GM19193 (cell line): Measurements from ENCODE around the gene ZNF107.

ENCODE experiments used
- POLR2A ChIP-seq: IDR thresholded peaks from 4 replicates; pipeline ENCODE4 v1.6.1; 2011; ENCODE audit not compliant: insufficient read depth, insufficient read length; ENCODE audit errors: extremely low read depth

Gene ZNF107

DNA sequence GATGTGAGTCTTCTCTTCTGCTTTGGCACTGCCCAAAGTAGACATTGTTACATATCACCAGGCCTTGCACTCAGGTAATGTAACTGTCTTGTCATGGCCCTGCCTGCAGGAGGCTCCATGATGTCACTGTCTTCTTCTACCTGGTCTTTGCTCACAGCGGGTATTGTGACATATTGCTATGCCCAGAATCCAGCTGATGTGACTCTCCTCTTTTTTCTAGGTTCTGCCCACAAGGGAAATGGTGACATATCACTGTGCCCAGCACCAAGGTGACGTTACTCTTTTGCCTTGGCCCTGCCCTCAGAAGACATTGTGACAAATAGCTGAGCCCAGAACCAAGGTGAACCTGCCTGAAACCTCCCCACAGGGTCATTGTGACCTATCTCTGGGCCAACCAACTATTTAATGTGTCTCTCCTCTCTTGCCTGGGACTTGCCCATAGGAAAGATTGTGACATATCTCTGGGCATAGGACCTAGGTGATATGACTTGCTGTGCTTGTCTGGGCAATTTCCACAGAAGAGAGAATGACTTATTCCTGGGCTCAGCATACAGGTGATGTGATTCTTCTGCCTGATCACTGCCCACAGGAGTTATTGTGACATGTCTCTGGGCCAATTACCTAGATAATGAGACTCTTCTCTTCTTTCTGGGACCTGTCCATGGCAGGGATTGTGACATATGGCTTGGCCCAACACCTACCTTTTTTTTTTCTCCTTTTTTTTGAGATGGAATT, 26.5 kb upstream of the ZNF107 start:
- TF ChIP-seq POLR2A: no peak

DNA sequence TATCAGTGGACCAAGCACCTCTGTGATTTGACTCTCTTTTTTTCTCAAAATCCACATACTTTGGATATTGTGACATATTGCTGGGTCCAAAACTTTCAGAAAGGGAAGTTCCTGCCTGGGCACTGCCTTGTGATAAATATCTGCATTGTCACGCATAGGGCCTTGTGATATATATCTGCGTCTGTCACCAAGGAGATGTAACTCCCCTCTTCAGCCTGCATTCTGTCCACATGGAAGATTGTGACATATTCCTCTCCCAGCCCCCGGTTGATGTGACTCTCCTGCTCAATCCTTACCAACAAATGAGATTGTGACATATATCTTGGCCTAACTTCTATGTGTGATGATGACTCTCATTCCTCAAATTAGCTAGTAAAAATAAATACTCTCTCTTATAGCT, 25.4 kb upstream of the ZNF107 start:
- TF ChIP-seq POLR2A: no peak

DNA sequence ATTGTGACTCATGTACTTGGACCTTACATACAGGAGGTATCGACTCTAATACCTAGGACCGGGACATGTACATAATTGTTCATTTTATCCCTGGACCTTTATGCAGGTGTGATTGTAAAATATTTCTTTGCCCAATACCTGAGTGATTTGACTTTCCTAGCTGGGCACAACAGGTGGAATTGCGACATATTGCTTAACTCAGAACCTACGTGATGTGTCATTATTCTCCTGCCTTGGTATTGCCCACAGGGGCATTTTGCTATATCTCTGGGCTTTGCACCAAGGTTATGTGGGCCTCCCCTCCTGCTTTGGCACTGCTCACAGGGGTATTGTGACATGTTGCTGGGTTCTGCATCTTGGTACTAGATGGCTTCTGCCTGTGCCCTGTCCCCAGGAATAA, 23.9 kb upstream of the ZNF107 start:
- TF ChIP-seq POLR2A: no peak

DNA sequence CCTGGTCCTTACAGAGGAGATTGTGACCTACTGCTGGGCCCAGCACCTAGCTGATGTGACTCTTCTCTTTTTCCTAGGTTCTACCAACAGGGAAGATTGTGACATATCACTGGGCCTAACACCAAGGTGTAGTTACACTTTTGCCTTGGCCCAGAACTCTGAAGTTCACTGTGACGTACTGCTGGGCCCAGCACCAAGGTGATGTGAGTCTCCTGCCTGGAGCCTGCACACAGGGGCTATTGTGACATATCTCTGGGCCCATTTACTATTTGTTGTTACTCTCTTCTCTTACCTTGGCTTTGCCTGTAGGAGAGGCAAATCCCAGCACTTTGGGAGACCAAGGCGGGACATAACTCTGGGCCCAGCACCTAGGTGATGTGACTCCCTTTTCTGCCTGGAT, 23.1 kb upstream of the ZNF107 start:
- TF ChIP-seq POLR2A: no peak

DNA sequence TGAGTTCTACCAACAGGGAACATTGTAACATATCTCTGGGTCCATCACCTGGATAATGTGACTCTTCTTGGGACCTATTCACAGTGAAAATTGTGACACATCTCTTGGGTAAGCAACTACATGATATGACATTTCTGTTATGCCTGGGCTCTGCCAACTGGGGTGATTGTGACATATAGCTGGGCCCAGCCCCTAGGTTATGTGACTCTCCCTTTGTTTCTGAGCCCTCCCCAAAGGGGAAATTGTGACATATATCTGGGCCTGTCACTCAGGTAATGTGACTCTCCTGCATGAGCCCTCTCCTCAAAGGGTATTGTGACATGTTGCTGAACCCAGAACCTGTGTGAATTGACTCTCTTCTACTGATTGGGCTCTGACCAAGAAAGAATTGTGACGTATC, 22.4 kb upstream of the ZNF107 start:
- TF ChIP-seq POLR2A: no peak

DNA sequence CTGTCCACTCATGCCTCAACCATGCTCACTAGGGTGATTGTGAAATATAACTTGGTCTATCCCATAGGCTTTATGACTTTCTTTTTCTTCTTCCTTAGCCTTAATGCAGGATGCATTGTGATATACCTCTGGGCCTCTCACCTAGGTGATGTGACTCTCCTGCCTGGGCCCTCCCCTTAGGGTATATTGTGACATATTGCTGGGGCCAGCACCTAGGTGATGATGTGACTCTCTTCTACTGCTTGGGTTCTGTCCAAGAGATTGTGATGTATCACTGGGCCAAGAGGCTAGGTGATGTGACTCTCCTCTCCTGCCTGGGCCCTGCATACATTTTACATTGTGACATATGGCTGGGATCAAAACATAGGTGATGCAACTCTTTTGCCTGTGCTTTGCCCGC, 14.7 kb upstream of the ZNF107 start:
- no peak for TF ChIP-seq POLR2A

DNA sequence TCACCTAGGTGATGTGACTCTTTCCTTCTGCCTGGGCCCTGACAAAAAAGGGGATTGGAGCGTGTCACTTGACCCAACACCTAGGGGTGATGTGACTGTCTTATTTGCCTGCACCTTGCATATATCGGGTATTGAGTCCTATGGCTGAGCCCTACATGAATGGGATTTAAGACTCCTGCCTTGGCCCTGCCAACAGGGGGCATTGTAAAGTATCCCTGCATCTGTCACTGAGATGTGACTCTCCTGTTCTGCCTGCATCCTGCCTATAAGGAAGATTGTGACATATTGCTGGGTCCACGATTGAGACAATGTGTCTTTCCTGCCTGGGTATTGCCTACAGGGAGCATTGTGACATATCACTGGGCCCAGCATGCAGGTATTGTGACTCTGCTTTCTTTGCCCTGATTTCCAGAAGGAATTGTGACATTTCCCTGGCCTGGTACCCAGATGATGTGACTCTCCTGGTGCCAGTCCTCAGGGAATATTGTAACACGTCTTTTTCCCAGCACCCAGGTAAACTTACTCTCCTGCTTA, 14.2 kb upstream of the ZNF107 start:
- TF ChIP-seq POLR2A: no peak

DNA sequence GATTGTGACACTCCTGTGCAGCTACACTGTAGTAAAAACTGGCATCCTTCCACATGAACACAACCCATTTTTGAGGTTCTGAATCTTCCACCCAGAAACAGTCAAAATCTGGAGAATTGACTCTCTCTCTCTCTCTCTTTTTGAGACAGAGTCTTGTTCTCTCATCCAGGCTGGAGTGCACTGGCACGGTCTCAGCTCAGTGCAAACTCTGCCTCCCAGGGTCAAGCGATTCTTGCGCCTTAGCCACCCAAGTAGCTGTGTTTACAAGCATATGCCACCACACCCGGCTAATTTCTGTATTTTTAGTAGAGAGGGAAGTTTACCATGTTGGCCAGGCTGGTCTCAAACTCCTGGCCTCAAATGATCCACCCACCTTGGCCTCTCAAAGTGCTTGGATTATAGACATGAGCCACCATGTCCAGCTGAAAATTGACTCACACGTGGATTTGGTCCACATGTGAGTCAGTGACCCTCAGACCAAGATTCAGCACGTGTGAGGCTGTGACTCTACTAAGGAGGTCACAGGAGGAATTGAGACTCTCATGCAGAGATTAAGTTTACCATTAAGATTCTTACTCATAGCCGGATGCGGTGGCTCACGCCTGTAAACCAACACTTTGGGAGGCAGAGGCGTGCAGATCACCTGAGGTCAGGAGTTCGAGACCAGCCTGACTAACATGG, 12.1 kb upstream of the ZNF107 start:
- no peak for TF ChIP-seq POLR2A

DNA sequence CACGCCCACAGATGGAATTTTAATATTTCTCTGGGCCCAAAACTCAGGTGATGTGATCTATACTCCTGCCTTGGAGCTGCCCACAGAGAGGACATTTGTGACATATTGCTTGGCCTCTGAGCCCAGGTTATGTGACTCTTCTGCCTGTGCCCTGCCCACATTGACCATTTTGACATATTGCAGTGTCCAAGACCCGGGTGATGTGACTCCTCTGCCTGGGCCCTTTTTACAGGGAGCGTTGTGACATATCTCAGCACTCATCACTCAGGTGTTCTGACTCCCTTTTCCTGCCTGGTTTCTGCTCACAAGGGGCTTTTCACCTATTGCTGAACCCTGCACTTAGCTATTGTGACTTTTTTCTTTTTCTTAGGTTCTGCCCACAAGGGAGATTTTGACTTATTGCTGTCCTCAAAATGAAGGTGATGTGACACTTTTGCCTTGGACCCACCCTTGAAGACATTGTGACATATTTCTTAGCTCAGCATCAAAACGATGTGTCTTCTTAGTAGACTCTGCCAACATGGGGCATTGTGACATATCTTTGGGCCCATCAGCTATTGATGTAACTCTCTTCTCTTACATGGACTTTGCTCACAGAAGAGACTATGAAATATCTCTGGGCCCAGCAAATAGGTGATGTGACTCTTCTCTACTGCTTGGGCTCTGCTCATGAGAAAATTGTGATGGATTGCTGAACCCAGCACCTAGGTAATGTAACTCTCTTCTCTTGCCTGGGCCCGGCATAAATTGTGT, 11.0 kb upstream of the ZNF107 start:
- no peak for TF ChIP-seq POLR2A

DNA sequence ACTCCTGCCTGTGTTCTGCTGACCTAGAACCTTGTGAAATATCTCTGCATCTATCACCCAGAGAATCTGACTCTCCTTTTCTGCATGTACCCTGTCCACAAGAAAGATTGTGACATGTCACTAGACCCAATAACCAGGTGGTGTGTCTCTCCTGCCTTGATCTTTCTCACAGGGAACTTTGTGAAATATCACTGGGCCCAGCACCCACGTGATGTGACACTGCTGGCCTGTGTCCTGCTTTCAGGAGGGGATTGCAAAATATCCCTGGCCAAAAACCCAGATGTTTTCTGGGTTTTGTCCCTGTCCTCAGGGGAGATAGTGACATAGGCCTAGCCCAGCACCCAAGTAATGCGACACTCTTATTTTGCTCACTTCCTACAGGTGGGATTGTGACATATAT, 10.1 kb upstream of the ZNF107 start:
- no peak for TF ChIP-seq POLR2A

DNA sequence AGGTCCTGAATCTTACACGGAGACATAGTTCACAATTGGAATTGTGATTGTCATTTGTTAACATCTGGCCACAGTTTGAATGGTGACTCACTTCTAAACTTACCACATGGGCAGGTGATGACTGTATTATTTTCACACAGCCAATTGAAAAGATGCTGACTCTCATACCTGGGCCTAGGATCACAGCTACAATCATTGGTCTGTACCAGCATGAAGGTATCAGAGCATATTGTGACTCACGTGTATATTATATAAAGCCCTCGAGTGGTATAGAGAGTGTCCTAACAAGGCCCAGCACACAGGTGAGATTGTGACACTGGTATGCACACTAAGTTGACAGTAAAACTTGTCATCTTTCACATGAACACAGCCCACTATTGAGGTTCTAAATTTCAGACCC, 9.4 kb upstream of the ZNF107 start:
- TF ChIP-seq POLR2A: no peak

DNA sequence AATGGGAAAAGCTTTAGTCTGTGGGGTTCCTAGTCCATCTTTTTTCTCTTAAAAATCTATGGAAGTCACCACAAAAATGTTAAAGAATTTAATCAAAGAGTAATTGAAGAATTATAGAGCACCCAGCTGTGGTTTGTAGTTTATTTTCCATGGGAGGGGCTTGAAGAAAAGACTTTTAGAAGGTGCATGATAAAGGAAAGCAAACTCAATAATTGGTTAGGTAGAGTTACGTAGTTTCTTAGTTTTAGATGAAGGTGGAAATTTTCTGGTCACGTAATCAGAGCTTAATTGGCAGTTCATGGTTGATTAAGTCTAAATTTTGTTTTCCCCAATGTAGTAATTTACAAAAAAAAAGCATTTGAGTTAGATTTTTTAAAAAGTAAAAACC, 724 bp downstream of the ZNF107 start:
- TF ChIP-seq POLR2A: no peak

DNA sequence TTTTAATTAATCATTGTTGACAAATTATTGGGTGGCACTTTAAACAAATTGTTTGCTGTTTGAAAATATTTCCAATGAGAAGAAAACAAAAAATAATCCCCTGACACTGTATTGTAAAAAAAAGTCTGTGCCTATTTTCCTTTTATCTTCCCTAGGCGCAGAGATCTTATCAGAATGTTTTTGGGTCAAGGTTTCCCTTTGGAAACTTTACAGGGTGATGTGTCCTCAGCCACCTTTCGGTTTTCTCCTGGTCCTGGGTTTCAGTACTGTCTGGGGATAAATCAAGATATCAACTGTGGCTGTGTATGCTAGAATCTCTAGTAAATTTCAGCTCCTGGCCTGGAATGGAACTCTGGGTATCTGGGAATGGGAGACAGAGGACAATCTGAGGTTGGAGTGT, 1.4 kb downstream of the ZNF107 start:
- TF ChIP-seq POLR2A: no peak

DNA sequence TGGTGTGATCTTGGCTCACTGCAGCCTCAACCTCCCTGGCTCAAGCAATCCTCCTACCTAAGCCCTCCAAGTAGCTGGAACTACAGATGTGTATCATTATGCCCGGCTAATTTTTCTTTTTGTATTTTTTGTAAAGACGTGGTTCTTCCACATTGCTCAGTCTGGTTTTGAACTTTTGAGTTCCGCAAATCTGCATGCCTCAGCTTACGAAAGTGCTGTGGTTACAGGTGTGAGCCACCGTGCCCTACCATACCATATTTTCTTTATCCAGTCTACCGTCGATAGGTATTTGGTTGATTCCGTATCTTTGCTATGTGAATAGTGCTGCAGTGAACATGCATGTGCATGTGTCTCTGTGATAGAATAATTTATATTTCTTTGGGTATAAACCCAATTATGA, 6.5 kb downstream of the ZNF107 start:
- no peak for TF ChIP-seq POLR2A

DNA sequence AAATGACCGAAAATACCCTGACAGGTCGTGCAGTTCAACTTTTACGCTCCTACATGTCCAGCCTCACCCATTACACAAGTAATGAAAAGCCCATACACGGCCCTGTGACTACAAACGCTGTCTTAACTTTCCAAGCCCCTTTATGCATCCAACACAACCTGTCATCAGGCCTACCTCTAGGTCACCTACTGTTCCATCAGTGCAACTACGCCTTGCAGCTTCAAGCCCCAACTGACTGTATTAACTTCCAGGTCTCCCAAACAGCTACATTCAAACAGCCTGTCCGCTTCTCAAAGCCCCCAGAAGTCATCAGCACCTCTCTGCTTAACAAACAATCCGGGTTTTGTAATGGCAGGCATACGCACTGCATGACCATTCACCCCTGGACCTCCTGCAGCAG, 19.2 kb downstream of the ZNF107 start:
- no peak for TF ChIP-seq POLR2A

DNA sequence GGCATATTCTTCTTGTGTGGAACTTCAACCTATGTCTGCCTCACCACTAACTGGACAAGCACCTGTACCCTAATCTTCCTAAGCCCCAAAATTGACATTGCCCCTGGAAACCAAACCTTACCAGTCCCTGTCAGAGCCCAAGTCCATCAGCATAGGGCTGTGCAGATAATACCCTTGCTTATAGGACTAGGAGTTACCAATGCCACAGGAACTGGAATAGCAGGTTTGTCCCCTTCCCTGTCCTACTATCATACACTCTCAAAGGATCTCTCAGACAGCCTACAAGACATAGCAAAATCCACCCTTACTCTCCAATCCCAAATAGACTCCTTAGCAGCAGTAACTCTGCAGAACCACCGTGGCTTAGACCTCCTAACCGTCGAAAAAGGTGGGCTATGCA, 19.8 kb downstream of the ZNF107 start:
- TF ChIP-seq POLR2A: no peak
